DND-41 (cell line): ENCODE results near the gene MT1E.

Experiments
- CTCF ChIP-seq: IDR thresholded peaks from 2 replicates; pipeline ENCODE4 v1.5.1; 2012; ENCODE audit warnings: borderline replicate concordance, low read length, moderate library complexity, mild to moderate bottlenecking; ENCODE audit not compliant: poor library complexity, severe bottlenecking; ENCODE audit errors: extremely low read depth
- EZH2 ChIP-seq: IDR thresholded peaks from 3 replicates; pipeline ENCODE4 v1.6.1; 2012; ENCODE audit warnings: borderline replicate concordance, low read depth, mild to moderate bottlenecking, moderate library complexity, low read length, inconsistent platforms; ENCODE audit not compliant: severe bottlenecking

- TF ChIP-seq CTCF (peak; percentile 36), EZH2 (no peak)
Observed at GRCh38 chr16:56673921-56674320, 48.3 kb downstream of the MT1E start.
